ENCODE results near the gene SH3BGRL3. TPM values are rescaled to one million over a fixed set of nuclear protein-coding genes. Genes with fewer than 3 reads are reported as not detected.

SH3BGRL3 gene
- total and polyA plus RNA-seq, 2 of the 13 experiments (the other 11 are each of a cell fraction or from before 2014, with no cell fraction given) = 11.4 to 12.2 TPM

DNA sequence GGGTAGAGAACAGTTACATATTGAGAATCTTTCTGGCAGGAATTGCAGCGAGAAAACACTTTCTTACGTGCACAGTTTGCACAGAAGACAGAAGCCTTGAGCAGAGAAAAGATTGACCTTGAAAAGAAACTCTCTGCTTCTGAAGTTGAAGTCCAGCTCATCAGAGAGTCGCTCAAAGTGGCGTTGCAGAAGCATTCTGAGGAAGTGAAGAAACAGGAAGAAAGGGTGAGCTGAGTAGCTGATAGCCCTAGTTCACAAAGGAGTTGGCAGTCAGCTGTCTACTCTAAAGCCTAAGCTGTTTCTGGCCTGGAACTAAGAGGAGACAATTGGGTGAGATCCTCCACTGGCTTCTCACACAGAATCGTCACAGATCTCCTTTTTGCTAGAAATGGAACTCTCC is 20.3 kb upstream of the SH3BGRL3 start:
- in situ Hi-C loops (cut with HindIII; ENCODE audit: extremely low pct_ligation_motif_present, low pct_unique_long_range_greater_than_20kb) = no loop called here
- H3K36me3 ChIP-seq (replicated peaks in 1 of 2; ENCODE audit: control insufficient read depth in 1 of 2, insufficient read depth in 2 of 2, low read length in 2 of 2) = peaks cover 20 to 77% of the 10 kb centered on the region in 2 experiments
- H3K27ac ChIP-seq (ENCODE audit: extremely low read length, insufficient read depth, low read length) = no peak overlapping the region
- H2AFZ ChIP-seq (ENCODE audit: low read length) = no peak overlapping the region
- H3K9me3 ChIP-seq (ENCODE audit: low read length) = no peaks in the 10 kb centered on the region
- no peaks in the 10 kb centered on the region for H4K20me1 ChIP-seq (ENCODE audit: insufficient read depth, low read length)
- no peak overlapping the region for H3K4me2 ChIP-seq (ENCODE audit: low read depth, low read length)
- H3K4me3 ChIP-seq (replicated peaks in 1 of 3; ENCODE audit: insufficient read depth in 1 of 3, low read depth in 2 of 3, low read length in 3 of 3) = no peak overlapping the region
- WGBS (ENCODE audit: low lambda C conversion rate) = 100% methylated on average over 5 of the region's 5 CpGs
- CTCF ChIA-PET (ENCODE audit: low intra/inter-chr PET ratio, low total read pairs) = no interaction called here
- POLR2A ChIA-PET = no interaction called here
- FAIRE-seq (no peak), DNase-seq (ENCODE audit: low spot score) (no peak), ATAC-seq (no peak)
- intact Hi-C loops (cut with micrococcal nuclease; ENCODE audit: unreplicated experiment) = no loop called here
- H3K4me1 ChIP-seq (ENCODE audit: insufficient read depth, low read length) = no peaks in the 10 kb centered on the region
- H3K27me3 ChIP-seq (ENCODE audit: control insufficient read depth in 1 of 2, insufficient read depth in 2 of 2, low read length in 2 of 2) = no peaks in the 10 kb centered on the region
- no TSS peak for BruUV-seq (replicated peaks)
- H3K79me2 ChIP-seq (ENCODE audit: insufficient read depth, low read length) = no peaks in the 10 kb centered on the region
- no peak overlapping the region for H3K9ac ChIP-seq (ENCODE audit: insufficient read depth, low read depth, low read length)
- no peak for TF ChIP-seq ZNF672 (CRISPR knock-in tag; IDR thresholded peaks at IDR 0.05)

DNA sequence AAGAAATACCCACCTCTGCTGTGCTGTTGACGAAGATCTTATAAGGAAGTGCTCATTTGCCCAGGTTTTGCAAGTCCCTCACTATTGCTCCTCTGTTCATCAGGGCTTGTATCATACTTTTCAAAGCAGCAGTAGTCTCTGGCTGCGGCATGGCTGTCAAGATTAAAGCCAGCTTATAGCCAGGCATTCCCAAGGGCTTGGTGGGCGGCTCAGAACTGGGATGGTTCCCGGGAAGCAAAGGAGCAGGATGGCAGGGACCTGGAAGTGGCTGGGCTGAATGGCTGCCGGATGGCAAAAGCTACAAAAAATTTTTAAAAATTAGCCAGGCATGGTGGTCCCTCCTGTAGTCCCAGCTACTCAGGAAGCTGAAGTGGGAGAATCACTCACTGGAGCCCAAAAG is 16.7 kb upstream of the SH3BGRL3 start:
- BruUV-seq (replicated peaks) = no TSS peak
- Histone ChIP-seq H3K36me3 (replicated peaks in 1 of 2; ENCODE audit: control insufficient read depth in 1 of 2, insufficient read depth in 2 of 2, low read length in 2 of 2) (peaks cover 6 to 56% of the 10 kb centered on the region in 2 experiments), H3K4me2 (ENCODE audit: low read depth, low read length) (no peak overlapping the region), H3K27me3 (ENCODE audit: control insufficient read depth in 1 of 2, insufficient read depth in 2 of 2, low read length in 2 of 2) (no peaks in the 10 kb centered on the region), H3K9me3 (ENCODE audit: low read length) (no peaks in the 10 kb centered on the region), H2AFZ (ENCODE audit: low read length) (no peak overlapping the region), H3K27ac (ENCODE audit: extremely low read length, insufficient read depth, low read length) (no peak overlapping the region), H3K79me2 (ENCODE audit: insufficient read depth, low read length) (no peaks in the 10 kb centered on the region), H3K9ac (ENCODE audit: insufficient read depth, low read depth, low read length) (no peak overlapping the region), H3K4me3 (replicated peaks in 1 of 3; ENCODE audit: insufficient read depth in 1 of 3, low read depth in 2 of 3, low read length in 3 of 3) (no peak overlapping the region), H3K4me1 (ENCODE audit: insufficient read depth, low read length) (no peaks in the 10 kb centered on the region), H4K20me1 (ENCODE audit: insufficient read depth, low read length) (no peaks in the 10 kb centered on the region)
- no peak for DNase-seq (ENCODE audit: low spot score)
- in situ Hi-C loops (cut with HindIII; ENCODE audit: extremely low pct_ligation_motif_present, low pct_unique_long_range_greater_than_20kb) (no loop called here), intact Hi-C loops (cut with micrococcal nuclease; ENCODE audit: unreplicated experiment) (no loop called here)
- ATAC-seq = no peak
- ChIA-PET CTCF (ENCODE audit: low intra/inter-chr PET ratio, low total read pairs) (no interaction called here), POLR2A (no interaction called here)
- FAIRE-seq = no peak
- no peak for TF ChIP-seq ZNF781 (CRISPR knock-in tag; IDR thresholded peaks at IDR 0.05; ENCODE audit: borderline replicate concordance, not compliant biosample characterization)
- WGBS (ENCODE audit: low lambda C conversion rate) = 98% methylated on average over 5 of the region's 5 CpGs

- WGBS (ENCODE audit: low lambda C conversion rate) = 100% methylated on average over 1 of the region's 1 CpG
- CTCF ChIA-PET (ENCODE audit: low intra/inter-chr PET ratio, low total read pairs) = no interaction called here
- peaks cover 3 to 55% of the 10 kb centered on the region in 2 experiments for H3K36me3 ChIP-seq (replicated peaks in 1 of 2; ENCODE audit: control insufficient read depth in 1 of 2, insufficient read depth in 2 of 2, low read length in 2 of 2)
- no peak overlapping the region for H2AFZ ChIP-seq (ENCODE audit: low read length)
- no peak overlapping the region for H3K4me3 ChIP-seq (replicated peaks in 1 of 3; ENCODE audit: insufficient read depth in 1 of 3, low read depth in 2 of 3, low read length in 3 of 3)
- no peaks in the 10 kb centered on the region for H3K9me3 ChIP-seq (ENCODE audit: low read length)
- POLR2A ChIA-PET = no interaction called here
- in situ Hi-C loops (cut with HindIII; ENCODE audit: extremely low pct_ligation_motif_present, low pct_unique_long_range_greater_than_20kb) = no loop called here
- no peaks in the 10 kb centered on the region for H3K27me3 ChIP-seq (ENCODE audit: control insufficient read depth in 1 of 2, insufficient read depth in 2 of 2, low read length in 2 of 2)
- H3K4me2 ChIP-seq (ENCODE audit: low read depth, low read length) = no peak overlapping the region
- no peaks in the 10 kb centered on the region for H3K79me2 ChIP-seq (ENCODE audit: insufficient read depth, low read length)
- intact Hi-C loops (cut with micrococcal nuclease; ENCODE audit: unreplicated experiment) = no loop called here
- no TSS peak for BruUV-seq (replicated peaks)
- ATAC-seq = no peak
- no peak overlapping the region for H3K27ac ChIP-seq (ENCODE audit: extremely low read length, insufficient read depth, low read length)
- no peak for DNase-seq (ENCODE audit: low spot score)
- H3K9ac ChIP-seq (ENCODE audit: insufficient read depth, low read depth, low read length) = no peak overlapping the region
- no peak for FAIRE-seq
- H4K20me1 ChIP-seq (ENCODE audit: insufficient read depth, low read length) = no peaks in the 10 kb centered on the region
- H3K4me1 ChIP-seq (ENCODE audit: insufficient read depth, low read length) = no peaks in the 10 kb centered on the region
- no peak for TF ChIP-seq NFE2L2 (IDR thresholded peaks at IDR 0.05; ENCODE audit: low read length)
- no peak for TF ChIP-seq HOXA7 (CRISPR knock-in tag; IDR thresholded peaks at IDR 0.05)
- TF ChIP-seq FIP1L1 (IDR thresholded peaks at IDR 0.05; ENCODE audit: borderline replicate concordance, insufficient read depth, low read depth, low read length) = no peak
- TF ChIP-seq NCOA2 (CRISPR knock-in tag; IDR thresholded peaks at IDR 0.05) = no peak
- no peak for TF ChIP-seq FOXP4 (CRISPR knock-in tag; IDR thresholded peaks at IDR 0.05)
- TF ChIP-seq, protein P1, sequence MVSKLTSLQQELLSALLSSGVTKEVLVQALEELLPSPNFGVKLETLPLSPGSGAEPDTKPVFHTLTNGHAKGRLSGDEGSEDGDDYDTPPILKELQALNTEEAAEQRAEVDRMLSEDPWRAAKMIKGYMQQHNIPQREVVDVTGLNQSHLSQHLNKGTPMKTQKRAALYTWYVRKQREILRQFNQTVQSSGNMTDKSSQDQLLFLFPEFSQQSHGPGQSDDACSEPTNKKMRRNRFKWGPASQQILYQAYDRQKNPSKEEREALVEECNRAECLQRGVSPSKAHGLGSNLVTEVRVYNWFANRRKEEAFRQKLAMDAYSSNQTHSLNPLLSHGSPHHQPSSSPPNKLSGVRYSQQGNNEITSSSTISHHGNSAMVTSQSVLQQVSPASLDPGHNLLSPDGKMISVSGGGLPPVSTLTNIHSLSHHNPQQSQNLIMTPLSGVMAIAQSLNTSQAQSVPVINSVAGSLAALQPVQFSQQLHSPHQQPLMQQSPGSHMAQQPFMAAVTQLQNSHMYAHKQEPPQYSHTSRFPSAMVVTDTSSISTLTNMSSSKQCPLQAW (CRISPR knock-in tag; IDR thresholded peaks at IDR 0.05) = no peak
- TF ChIP-seq ZNF775 (CRISPR knock-in tag; IDR thresholded peaks at IDR 0.05; ENCODE audit: borderline replicate concordance) = no peak
- TF ChIP-seq ZNF879 (CRISPR knock-in tag; IDR thresholded peaks at IDR 0.05) = no peak
Measured at GRCh38 chr1:26265405-26265804, 14.5 kb upstream of the SH3BGRL3 start.
